Measurements from ENCODE around the gene KMT2E. TPM values are rescaled to one million over a fixed set of nuclear protein-coding genes. Genes with fewer than 3 reads are reported as not detected.

The KMT2E gene
- total RNA-seq, 2 experiments from 2014 or later, result 295 to 296 TPM

DNA sequence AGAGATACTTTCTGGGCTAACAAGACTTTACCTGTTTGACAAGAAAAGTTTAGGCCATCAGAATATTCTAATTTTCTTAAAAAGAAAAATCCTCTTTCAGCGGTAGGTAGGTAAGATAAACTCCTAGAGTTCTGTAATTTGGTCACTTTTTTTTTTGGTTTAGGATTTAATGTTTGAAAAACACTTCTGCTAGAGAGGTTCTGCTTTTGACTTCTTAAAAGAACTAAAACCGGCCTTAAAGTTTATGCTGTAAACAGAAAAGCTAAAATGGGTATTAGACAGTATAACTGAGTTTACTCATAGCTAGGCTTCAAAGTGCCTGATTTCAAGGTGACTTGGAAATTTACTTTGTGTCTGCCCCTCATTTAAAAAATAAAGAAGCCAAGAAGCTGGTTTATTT is 21.7 kb upstream of the KMT2E start:
- peaks cover 55% of the 10 kb centered on the region for H3K4me1 Mint-ChIP-seq (ENCODE audit: low read depth)
- H3K27me3 ChIP-seq (ENCODE audit: control insufficient read depth in 1 of 2, insufficient read depth in 2 of 2, low read length in 2 of 2), result no peaks in the 10 kb centered on the region
- no peaks in the 10 kb centered on the region for H3K27me3 Mint-ChIP-seq
- H3K4me3 ChIP-seq (ENCODE audit: low read length), result no peak overlapping the region
- ATAC-seq (ENCODE audit: poor library complexity), result no peak
- peaks cover 25% of the 10 kb centered on the region for H3K4me1 ChIP-seq (ENCODE audit: insufficient read depth, low read length)
- H3K9me3 Mint-ChIP-seq, result no peaks in the 10 kb centered on the region
- TF ChIP-seq, protein P1, sequence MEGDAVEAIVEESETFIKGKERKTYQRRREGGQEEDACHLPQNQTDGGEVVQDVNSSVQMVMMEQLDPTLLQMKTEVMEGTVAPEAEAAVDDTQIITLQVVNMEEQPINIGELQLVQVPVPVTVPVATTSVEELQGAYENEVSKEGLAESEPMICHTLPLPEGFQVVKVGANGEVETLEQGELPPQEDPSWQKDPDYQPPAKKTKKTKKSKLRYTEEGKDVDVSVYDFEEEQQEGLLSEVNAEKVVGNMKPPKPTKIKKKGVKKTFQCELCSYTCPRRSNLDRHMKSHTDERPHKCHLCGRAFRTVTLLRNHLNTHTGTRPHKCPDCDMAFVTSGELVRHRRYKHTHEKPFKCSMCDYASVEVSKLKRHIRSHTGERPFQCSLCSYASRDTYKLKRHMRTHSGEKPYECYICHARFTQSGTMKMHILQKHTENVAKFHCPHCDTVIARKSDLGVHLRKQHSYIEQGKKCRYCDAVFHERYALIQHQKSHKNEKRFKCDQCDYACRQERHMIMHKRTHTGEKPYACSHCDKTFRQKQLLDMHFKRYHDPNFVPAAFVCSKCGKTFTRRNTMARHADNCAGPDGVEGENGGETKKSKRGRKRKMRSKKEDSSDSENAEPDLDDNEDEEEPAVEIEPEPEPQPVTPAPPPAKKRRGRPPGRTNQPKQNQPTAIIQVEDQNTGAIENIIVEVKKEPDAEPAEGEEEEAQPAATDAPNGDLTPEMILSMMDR (IDR thresholded peaks at IDR 0.05), result no peak
- H3K9me3 ChIP-seq (ENCODE audit: control insufficient read depth in 1 of 2, insufficient read depth in 1 of 2, low read length in 2 of 2), result no peaks in the 10 kb centered on the region
- peaks cover 50% of the 10 kb centered on the region for H3K36me3 Mint-ChIP-seq (ENCODE audit: low read depth)
- intact Hi-C loops (cut with DNase I, micrococcal nuclease), result no loop called here
- H3K36me3 ChIP-seq (ENCODE audit: insufficient read depth, low read length), result peaks cover 38% of the 10 kb centered on the region
- POLR2A ChIA-PET, result interaction anchor here (0.9 to 2.1 kb wide), 3 partner anchors 9 to 22 kb away, joined by 3 to 9 read pairs (median 3); partner anchors contain the start of gene KMT2E
- H3K27ac ChIP-seq (ENCODE audit: low read depth in 1 of 2, low read length in 2 of 2), result no peak overlapping the region
- H3K4me3 Mint-ChIP-seq, result no peak overlapping the region
- CTCF ChIA-PET, result interaction anchor here (1.2 kb wide), 1 partner anchor 21 kb away, joined by 3 read pairs; the partner anchor contains the start of gene KMT2E
- H3K27ac Mint-ChIP-seq, result peak overlapping the region; percentile 92
- no peak for DNase-seq

GRCh38 chr7:104993217-104993862 is 20.7 kb upstream of the KMT2E start:
- H3K36me3 Mint-ChIP-seq (ENCODE audit: low read depth), result peaks cover 41% of the 10 kb centered on the region
- TF ChIP-seq, protein P1 (IDR thresholded peaks at IDR 0.05), result no peak
- H3K27ac ChIP-seq (ENCODE audit: low read depth in 1 of 2, low read length in 2 of 2), result no peak overlapping the region

GRCh38 chr7:104998040-104998752 is 15.8 kb upstream of the KMT2E start:
- peaks cover 44% of the 10 kb centered on the region for H3K4me1 ChIP-seq (ENCODE audit: insufficient read depth, low read length)
- TF ChIP-seq, protein P1 (IDR thresholded peaks at IDR 0.05), result no peak

More at GRCh38 chr7:104993217-104993862, 20.7 kb upstream of the KMT2E start:
- Histone ChIP-seq H3K36me3 (ENCODE audit: insufficient read depth, low read length) (peaks cover 38% of the 10 kb centered on the region), H3K4me1 (ENCODE audit: insufficient read depth, low read length) (peaks cover 26% of the 10 kb centered on the region), H3K9me3 (ENCODE audit: control insufficient read depth in 1 of 2, insufficient read depth in 1 of 2, low read length in 2 of 2) (no peaks in the 10 kb centered on the region), H3K4me3 (ENCODE audit: low read length) (no peak overlapping the region), H3K27me3 (ENCODE audit: control insufficient read depth in 1 of 2, insufficient read depth in 2 of 2, low read length in 2 of 2) (no peaks in the 10 kb centered on the region)
- ChIA-PET CTCF (interaction anchor here (1.0 kb wide), 1 partner anchor 14 kb away, joined by 4 read pairs; no protein-coding TSS in a partner anchor), POLR2A (interaction anchor here (1.1 to 2.1 kb wide), 2 partner anchors 10 to 20 kb away, joined by 3 to 9 read pairs; no protein-coding TSS in a partner anchor)
- DNase-seq (no peak), ATAC-seq (ENCODE audit: poor library complexity) (peak; percentile 39)
- H3K4me1 Mint-ChIP-seq (ENCODE audit: low read depth), result peaks cover 64% of the 10 kb centered on the region
- intact Hi-C loops (cut with DNase I, micrococcal nuclease), result no loop called here
- no peak overlapping the region for H3K4me3 Mint-ChIP-seq
- no peaks in the 10 kb centered on the region for H3K9me3 Mint-ChIP-seq
- peak overlapping the region; percentile 92 for H3K27ac Mint-ChIP-seq
- H3K27me3 Mint-ChIP-seq, result no peaks in the 10 kb centered on the region

More at GRCh38 chr7:104998040-104998752, 15.8 kb upstream of the KMT2E start:
- no peaks in the 10 kb centered on the region for H3K27me3 ChIP-seq (ENCODE audit: control insufficient read depth in 1 of 2, insufficient read depth in 2 of 2, low read length in 2 of 2)
- H3K4me3 ChIP-seq (ENCODE audit: low read length), result no peak overlapping the region
- ChIA-PET POLR2A (interaction anchor here (1.7 kb wide), 1 partner anchor 14 kb away, joined by 9 read pairs; no protein-coding TSS in a partner anchor), CTCF (interaction anchor here (1.3 to 1.5 kb wide), 3 partner anchors 16 to 18 kb away, joined by 3 read pairs; partner anchors contain the start of gene KMT2E)
- Mint-ChIP-seq H3K4me3 (peak overlapping the region; percentile 16), H3K36me3 (ENCODE audit: low read depth) (peaks cover 52% of the 10 kb centered on the region), H3K27ac (peak overlapping the region; percentile 92), H3K4me1 (ENCODE audit: low read depth) (peaks cover 98% of the 10 kb centered on the region), H3K9me3 (no peaks in the 10 kb centered on the region), H3K27me3 (no peaks in the 10 kb centered on the region)
- H3K9me3 ChIP-seq (ENCODE audit: control insufficient read depth in 1 of 2, insufficient read depth in 1 of 2, low read length in 2 of 2), result no peaks in the 10 kb centered on the region
- no peak for ATAC-seq (ENCODE audit: poor library complexity)
- H3K36me3 ChIP-seq (ENCODE audit: insufficient read depth, low read length), result peaks cover 40% of the 10 kb centered on the region
- H3K27ac ChIP-seq (ENCODE audit: low read depth in 1 of 2, low read length in 2 of 2), result no peak overlapping the region
- intact Hi-C loops (cut with DNase I, micrococcal nuclease), result no loop called here
- DNase-seq, result no peak
